ENCODE data around the gene MKNK1.

- TF ChIP-seq TEAD4 (IDR thresholded peaks at IDR 0.05; ENCODE audit: low read depth, low read length) (no peak), CTCF (IDR thresholded peaks at IDR 0.05; ENCODE audit: control extremely low read depth in 1 of 3, insufficient read depth in 1 of 3, low read depth in 1 of 3, low read length in 3 of 3) (no peak)
These were observed 599 bp downstream of the MKNK1 start for GRCh38 chr1:46603481-46603857.

Measured in H1 (cell line).